ENCODE measurements around the gene ERFL.

The ERFL gene

DNA sequence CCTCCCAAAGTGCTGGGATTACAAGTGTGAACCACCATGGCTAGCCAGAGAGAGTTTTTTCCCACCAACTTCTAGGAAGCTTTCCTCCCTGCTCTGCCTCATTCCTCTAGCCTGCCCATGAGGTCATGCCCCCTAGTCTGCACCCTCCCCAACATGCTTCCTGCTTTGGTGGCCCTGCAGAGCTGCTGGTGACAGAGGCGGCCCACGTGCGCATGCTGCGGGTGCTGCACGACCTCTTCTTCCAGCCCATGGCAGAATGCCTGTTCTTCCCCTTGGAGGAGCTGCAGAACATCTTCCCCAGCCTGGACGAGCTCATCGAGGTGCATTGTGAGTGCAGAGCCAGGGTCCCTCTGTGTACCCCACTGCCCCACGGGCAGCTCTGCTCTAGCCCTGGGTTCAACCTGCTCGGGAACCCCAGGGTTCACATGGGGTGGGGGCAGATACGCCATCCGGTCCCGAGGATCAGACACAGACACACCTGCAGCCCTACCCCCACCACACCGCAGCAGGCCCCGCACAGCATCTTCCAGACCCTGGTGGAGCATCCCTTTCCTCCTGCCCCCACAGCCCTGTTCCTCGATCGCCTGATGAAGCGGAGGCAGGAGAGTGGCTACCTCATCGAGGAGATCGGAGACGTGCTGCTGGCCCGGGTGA lies 26.4 kb downstream of the ERFL start:
- no peak for DNase-seq (ENCODE audit: low read depth in 3 of 3, low spot score in 1 of 3)

DNA sequence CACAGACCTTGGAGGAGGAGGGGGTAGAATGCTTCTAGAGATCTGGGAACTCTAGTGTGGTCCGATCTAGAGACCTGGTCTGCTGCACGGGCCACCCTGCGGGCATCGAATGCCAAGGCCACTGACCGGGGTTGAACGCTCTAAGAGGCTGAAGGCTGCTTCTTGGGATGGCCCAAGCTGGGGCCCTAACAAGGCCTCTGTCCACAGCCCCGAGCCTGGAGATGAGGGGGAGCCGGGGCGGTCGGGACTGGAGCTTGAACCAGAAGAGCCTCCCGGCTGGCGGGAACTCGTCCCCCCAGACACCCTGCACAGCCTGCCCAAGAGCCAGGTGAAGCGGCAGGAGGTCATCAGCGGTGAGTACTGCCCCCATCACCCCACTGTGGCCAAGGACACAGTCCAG lies 30.0 kb downstream of the ERFL start:
- no peak for DNase-seq (ENCODE audit: low read depth in 3 of 3, low spot score in 1 of 3)

DNA sequence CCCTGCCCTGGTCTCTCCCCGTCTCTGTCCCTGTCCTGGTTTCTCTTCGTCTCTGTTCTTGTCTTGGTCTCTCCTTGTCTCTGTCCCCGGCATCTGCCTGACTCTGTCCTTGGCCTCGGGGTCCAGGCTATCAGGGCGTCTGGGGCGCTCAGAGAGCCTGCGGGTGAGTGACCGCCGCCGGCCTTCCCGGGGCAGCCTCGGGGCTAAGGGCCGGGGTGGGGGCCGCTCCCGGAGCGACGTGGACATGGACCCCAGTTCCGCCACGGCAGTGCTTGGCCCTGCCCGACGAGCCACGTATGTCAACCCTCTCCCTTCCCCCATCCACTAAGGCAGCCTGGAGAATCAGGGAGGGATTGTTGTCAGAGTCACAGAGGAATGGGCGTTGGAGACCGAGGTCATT lies 30.4 kb downstream of the ERFL start:
- DNase-seq (ENCODE audit: low read depth in 3 of 3, low spot score in 1 of 3) = no peak

DNA sequence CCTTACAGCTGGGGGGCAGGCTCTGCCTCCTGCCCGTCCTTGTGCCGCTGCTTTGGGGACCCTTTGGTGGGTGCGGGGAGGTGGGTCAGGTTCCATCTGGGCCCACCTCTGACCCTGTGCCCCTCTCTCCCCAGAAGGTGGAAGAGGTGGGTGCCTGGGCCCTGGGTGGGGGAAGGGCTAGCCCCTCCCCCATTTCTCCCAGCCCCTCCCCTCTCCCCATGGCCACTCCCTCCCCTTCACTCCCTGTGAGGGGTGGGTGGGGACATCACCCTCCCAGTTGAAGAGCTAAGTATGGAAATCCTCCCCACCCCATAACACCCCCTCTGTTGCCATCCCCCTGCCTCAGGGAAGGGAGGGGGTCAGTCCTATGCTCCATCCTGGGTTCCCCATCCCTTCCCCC lies 31.1 kb downstream of the ERFL start:
- DNase-seq (ENCODE audit: low read depth in 3 of 3, low spot score in 1 of 3) = no peak

DNA sequence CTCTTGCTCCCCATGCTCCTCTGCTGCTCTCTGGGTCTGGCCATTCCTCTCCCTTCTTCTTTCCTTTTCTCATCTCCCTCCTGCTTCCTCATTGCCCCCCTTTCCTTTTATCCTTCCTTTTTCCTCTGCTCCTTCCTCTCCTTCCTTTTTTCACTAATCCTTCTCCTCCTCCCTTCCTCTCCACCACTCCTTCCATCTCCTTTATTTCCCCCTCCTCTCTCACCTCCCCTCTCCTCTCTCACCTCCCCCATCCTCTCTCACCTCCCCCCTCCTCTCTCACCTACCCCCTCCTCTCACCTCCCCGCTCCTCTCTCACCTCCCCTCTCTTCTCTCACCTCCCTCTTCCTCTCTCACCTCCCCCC lies 31.7 kb downstream of the ERFL start:
- no peak for DNase-seq (ENCODE audit: low read depth in 3 of 3, low spot score in 1 of 3)

DNA sequence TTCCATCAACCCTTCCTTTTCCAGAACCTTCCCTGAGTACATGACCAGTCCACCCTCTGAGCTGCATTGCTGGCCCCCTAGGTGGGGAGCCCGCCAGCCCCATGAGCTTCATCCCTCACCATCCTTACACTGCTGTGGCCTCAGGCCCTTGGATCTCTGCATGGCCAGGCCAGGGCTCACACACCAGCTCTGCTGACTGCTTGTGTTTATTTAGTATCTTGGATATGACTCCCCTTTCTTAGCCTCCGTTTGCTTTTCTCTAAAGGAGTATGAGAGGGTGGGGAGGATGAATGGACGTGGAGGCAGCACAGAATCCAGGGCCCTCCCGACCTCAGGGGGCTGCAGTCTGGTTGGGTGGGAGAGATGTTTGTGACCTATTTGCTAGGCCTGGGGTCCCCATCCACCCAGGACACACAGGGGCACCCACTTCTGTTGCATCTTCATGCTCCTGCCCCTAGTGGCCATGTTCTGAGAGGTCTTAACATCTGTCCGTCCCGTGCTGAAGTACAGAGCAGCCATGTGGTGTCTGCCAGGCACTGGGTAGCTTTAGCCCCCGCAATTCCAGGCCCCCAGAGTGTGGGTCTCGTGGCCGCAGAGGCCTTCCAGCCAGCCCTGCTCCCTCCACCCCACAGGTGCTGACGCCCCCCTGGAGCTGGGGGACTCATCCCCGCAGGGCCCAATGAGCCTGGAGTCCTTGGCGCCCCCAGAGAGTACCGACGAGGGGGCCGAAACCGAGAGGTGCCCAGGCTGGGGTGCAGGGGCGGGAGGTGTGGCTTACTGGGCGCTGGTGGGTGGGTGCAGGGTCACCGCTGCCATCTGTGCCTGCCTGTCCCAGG lies 32.3 kb downstream of the ERFL start:
- no peak for DNase-seq (ENCODE audit: low read depth in 3 of 3, low spot score in 1 of 3)

DNA sequence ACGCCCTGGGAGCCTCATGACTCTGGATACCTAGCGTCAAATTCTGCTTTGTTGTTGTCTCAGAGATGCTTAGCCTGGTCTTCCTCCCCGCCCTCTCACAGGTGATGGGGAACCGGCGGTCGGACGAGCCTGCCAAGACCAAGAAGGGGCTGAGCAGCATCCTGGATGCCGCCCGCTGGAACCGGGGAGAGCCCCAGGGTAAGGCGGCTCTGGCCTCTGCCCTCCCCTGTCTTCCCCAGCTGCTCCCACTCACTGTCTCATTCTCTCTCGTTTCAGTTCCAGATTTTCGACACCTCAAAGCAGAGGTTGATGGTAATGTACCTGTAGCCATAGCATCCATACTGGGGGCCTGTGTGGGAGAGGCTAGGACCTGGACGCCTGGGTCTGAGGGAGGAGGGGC lies 33.9 kb downstream of the ERFL start:
- DNase-seq (ENCODE audit: low read depth in 3 of 3, low spot score in 1 of 3) = no peak

DNA sequence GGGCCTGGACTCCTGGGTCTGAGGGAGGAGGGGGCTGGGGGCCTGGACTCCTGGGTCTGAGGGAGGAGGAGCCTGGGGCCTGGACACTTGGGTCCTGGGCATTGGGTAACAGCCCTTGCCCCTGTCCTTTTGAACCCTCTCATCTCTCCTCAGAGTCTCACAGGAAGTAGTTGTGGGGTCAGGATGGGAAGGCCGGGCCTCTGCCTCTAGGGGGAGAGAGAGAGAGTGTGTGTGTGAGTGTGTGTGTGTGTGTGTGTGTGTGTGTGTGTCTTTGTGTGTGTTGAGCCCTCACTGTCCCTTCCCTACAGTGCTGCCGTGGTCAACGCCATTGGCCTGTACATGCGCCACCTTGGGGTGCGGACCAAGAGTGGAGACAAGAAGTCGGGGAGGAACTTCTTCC lies 34.4 kb downstream of the ERFL start:
- DNase-seq (ENCODE audit: low read depth in 3 of 3, low spot score in 1 of 3) = no peak

DNA sequence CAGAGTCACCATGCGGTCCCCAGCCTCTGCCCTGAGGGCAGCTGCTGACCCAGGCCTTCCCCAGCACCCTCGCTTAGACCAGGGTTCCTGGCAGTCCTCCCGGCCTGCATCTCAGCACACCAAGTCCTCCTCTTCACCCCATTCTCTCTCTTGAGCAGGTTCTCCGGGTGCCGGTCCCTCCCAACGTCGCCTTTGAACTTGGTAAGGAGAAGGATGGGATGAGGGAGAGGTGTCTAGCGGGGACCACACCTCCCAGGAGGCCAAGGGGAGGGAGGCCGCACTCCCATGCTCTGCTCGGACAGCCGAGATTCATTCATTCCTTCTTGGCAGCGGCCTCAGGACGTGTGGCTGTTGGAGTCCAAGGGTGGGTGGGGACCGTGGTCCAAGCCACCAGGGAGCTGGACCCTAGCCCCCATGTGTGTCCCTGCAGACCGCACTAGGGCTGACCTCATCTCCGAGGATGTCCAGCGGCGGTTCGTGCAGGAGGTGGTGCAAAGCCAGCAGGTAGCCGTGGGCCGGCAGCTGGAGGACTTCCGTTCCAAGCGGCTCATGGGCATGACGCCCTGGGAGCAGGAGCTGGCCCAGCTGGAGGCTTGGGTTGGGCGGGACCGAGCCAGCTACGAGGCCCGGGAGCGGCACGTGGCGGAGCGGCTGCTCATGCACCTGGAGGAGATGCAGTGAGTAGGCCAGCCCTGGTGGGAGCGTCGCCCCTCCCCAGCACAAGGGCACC lies 35.9 kb downstream of the ERFL start:
- DNase-seq (ENCODE audit: low read depth in 3 of 3, low spot score in 1 of 3) = no peak

DNA sequence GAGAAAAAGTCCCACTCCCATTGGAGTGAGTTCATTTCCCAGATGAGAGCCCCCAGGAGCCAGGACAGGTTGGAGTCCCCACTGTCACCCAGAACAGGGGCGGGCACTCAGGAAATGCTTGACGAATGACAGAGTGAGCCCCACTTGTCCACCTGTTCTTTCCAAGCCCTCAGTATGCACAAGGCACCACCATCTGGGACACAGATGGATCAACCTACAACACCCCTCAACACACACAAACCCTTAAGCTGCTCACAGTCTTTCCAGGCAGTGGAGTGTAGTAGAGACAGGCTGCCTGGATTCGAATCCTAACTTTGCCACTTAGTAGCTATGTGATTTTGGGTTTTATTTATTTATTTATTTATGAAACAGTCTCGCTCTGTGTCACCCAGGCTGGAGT lies 37.3 kb downstream of the ERFL start:
- DNase-seq (ENCODE audit: low read depth in 3 of 3, low spot score in 1 of 3) = no peak

DNA sequence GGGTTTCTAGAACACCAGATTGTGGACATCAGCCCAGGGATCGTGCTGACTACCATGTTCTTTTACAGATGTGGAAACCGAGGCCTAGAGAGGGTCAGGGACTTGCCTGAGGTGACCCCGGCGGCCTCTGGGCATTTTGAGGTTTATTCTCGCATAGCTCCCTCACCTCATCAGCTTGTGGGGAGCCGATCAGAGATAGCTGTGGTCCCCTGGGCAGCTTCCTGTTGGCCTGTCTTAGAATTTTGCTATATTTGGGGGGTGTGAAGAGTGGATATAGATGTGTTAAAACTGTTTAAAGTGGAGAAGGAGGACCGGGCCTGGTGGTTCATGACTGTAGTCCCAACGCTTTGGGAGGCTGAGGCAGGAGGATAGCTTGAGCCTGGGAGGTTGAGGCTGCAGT lies 38.4 kb downstream of the ERFL start:
- no peak for DNase-seq (ENCODE audit: low read depth in 3 of 3, low spot score in 1 of 3)

DNA sequence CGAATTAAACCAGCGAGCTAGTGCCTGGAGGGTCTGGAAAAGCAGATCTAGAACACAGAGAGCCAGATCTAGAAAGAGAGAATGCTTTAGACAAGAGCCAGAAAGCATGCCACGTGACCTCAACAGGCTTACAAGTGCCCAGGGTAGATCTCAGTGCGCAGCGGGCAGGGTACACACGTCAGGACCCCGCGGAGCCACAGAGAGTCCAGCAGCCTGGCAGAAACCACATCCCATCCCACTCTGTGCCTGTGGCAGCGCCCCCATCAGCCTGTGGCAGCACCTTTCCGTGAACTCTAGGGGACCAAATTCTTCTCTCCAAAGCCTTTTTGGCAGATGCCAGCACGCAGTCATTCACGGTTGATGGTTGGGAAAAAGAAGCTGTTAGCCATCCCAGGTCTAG lies 39.3 kb downstream of the ERFL start:
- DNase-seq (ENCODE audit: low read depth in 3 of 3, low spot score in 1 of 3) = no peak

DNA sequence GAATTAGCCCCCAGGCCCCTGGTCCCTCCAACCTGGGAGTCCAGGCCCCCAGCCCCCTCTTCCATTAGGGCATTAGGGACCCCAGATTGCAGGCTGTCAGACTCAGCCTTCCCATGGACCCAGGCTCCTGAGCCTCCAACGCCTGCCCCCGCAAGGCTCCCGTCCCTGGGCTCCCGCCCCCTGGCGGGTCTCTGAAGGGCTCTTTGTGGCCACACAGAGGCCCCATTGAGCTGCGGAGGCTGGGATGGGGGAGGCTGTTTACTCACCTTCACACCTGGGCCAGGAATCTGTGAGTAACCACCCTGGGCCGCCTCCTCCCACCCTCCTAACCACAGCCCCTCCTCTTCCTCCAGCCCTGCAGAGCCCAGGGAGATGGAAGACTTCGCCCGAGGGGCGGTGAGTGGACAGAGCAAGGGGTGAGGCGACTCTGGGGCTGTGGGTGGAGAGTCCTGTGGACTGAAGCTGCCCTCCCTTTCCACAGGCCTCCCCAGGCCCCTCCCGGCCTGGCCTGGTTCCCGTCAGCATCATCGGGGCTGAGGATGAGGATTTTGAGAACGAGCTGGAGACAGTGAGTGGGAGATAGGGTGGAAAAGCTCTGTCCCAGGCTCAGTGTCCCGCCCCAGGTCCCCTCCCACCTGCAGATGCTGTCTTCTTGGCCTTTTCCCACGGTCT lies 40.4 kb downstream of the ERFL start:
- DNase-seq (ENCODE audit: low read depth in 3 of 3, low spot score in 1 of 3) = peak; percentile 68 to 77 (median 76)

DNA sequence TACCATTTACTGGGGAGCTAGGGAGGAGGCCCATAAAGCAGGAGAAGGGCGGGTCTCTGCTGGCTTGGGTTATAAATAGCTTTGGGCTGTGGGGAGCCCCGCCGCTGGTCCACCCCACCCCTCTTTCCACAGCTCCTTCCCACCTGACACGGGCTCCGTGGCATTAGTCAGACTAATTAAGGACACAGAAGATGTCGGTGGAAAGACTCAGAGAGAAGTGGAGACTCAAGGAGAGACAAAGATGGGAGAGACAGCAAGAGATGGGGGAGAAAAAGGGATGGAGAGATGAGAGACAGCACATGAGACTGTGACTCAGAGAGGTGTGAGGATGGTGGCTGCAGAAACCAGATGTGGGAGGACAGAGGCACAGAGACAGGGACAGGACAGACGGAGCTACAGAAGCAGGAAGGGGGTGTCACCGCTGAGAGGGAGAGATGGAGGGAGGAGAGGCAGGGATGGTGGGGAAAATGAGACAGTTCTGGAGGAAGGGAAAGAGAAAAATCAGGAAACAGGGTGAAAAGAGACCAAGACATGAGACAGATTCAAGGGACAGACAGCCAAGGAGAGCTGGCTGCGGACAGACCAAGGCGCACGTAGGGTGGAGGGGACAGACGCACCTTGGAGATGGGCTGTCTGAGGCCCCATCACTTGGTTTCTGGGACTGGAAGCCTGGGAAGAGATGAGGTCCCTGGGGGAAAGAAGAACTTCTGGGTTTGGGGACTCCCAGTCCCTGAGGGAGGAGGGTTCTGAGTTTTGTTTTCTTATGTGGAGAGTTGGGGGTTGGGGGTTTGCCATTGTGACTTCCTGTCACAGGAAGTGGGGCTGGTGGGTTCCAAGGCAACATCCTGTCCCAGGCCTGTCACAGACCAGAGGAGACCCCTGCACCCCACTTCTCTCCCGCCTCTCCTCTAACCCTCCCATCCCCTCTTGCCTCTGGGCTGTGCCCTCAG lies 41.2 kb downstream of the ERFL start:
- DNase-seq (ENCODE audit: low read depth in 3 of 3, low spot score in 1 of 3) = peak; percentile 29 to 57 (median 45)

DNA sequence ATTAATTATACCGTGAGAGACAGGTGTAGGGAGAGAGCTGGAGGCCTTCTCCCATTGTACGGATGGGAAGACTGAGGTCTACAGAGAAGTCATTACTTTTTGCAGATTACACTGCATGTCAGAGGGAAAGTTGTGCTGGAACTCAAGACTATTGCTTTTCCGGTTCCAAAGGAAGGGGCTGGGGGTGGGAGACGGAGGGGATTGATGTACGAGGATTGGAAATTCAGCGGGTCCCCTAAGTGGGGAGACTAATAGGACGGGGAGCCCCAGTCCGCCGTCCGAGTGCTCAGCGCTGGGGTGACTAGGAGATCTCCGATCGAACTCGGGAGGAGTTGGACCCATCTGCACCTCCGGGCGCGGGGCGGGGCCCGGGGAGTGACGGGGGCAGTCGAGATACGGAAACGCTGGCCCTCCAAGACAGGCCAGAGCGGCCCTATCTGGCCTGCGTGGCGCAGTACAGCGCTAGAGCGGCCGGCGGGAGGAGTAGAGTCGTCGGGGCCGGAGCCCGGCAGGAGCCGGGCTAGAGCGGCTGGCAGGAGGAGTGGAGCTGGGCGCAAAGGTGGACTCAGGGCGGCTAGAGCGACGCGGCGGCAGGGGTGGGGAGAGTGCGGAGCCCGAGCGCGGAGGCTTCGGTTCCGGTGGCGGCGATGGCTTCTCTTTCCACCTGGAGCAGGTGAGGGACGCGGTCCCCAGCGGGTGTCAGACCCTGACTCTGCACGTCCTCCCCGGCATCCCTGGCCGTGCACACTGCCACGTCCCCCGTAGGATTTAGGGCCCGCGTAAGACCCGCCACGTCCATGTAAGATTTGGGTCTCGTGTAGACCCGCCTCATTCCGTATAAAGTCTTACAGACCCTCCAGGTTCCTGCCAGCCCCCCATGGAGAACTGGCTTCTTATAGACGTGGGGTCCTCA lies 44.2 kb downstream of the ERFL start:
- DNase-seq (ENCODE audit: low read depth in 3 of 3, low spot score in 1 of 3) = peak; percentile 78 to 83 (median 79)

DNA sequence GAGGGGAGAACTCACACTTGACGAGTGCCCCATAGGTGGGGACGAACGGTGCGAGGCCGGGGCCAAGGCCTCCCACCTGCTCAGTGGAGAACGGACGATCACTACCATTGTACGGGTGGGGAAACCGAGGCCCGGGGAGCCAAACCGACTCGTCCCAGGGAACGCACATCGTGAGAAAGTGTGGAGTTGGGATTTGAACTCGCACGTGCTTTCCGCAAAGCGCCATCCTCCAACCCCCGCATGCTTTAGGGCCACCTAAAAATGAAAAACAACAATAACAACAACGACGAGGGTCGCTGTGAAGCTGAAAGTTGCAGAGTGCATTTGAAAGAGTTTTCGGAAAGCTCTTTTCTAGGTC lies 44.8 kb downstream of the ERFL start:
- DNase-seq (ENCODE audit: low read depth in 3 of 3, low spot score in 1 of 3) = no peak

DNA sequence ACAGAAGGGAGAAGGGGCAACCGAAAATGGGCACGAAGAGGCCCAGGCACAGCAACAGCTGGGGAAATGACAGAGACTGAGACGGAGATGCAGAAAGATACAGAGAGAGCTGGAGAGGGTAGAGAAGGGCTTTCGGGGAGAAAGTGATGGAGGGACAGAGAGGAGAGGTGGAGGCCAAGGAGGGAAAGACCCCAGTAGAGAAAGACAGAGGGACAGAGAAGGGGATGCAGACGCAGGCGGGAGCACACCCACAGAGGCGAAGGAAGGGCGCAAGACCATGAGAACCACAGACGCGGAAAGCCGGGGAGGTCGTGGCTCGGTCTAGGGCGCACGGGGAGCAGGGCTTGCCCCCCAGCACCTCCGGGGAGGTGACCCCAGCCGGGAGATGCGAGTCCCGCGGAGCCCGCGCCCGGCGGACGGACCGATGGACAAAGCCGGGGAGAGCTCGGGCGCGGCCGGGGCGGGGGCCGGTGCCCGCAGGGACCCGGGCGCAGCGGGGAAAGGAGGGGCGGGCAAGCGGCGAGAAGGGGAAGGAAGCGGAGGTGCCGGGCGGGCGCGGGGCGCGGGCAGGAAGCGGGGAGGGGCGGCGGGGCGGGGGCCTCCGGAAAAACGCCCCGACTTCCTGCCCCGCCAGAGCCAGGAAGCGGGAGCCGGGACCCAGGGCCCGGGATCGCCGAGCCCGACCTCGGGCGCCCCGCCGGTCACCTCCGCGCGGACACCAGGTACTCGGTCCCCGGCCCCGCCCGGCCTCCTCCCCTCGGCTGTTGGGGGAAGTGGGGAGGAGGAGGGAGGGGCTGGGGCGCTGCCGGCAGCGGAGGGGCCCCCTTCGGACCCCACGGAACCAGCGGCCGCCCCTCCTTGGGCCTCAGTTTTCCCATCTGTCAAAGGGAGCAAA lies 45.4 kb downstream of the ERFL start, which contains the start of gene ARHGEF1:
Gene ARHGEF1, plus strand, starts transcription at position 617 of the 895 bp plus-strand sequence. CDS start 4,899 bp downstream, outside the sequence.
- peak in 1 of 3 donors; percentile 50 for DNase-seq (ENCODE audit: low read depth in 3 of 3, low spot score in 1 of 3)

DNA sequence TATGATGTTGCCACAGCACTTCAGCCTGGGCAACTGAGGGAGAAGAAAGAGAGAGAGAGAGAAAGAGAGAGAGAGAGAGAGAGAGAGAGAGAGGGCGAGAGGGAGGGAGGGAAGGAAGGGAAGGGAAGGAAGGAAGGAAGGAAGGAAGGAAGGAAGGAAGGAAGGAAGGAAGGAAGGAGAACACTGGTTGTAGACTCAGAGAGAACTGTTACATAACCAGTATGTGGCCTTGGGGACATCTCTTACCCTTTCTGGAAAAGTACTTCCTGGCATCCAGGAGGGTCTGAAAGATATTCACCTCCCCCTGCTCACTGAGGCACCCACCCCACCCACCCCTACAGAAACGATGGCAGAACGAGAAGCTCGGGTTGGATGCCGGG lies 47.9 kb downstream of the ERFL start:
- no peak for DNase-seq (ENCODE audit: low read depth in 3 of 3, low spot score in 1 of 3)
